GM12878 (cell line): ENCODE data around the gene PCNX1. TPM values are rescaled to one million over a fixed set of nuclear protein-coding genes. Genes with fewer than 3 reads are reported as not detected.

Experiments used
- ATAC-seq: fragments of 200-7000 bp; cut with Tn5 transposase; 3 replicates; pipeline ENCODE4 v1.9.1; 2020; ENCODE audit warnings: mild to moderate bottlenecking, moderate library complexity
- BruUV-seq: library from RNA; stranded (reverse); fragments of 400-500 nt; replicated peaks from 2 replicates; lab custom pipeline; 2021; lab: Mats Ljungman, UMichigan
- CTCF ChIA-PET: fragments of 300-600 bp; sonication (Branson Sonifier 250); formaldehyde crosslinking; extraction: SDS; loops from one replicate; lab custom pipeline; 2021; ENCODE audit warnings: inconsistent platforms; lab: Yijun Ruan, JAX
- POLR2A ChIA-PET: fragments of 350-600 bp; formaldehyde crosslinking; extraction: SDS; loops from one replicate; lab custom pipeline; 2021; ENCODE audit warnings: inconsistent platforms; lab: Charles Lee
- RAD21 ChIA-PET: fragments of 300-600 bp; sonication (Branson Sonifier 250); formaldehyde crosslinking; loops from one replicate; lab custom pipeline; 2023; ENCODE audit warnings: antibody characterized with exemption; ENCODE audit not compliant: unreplicated experiment; lab: Charles Lee
- SMC1A ChIA-PET: fragments of 300-600 bp; sonication (Branson Sonifier 250); formaldehyde crosslinking; loops from one replicate; lab custom pipeline; 2023; ENCODE audit not compliant: unreplicated experiment, uncharacterized antibody; lab: Charles Lee
- DNase-seq: peaks from one replicate; pipeline ENCODE4 v3.0.0-alpha.2; 2011; ENCODE audit warnings: low read depth, low spot score
- FAIRE-seq: peaks from 3 replicates; lab custom pipeline; 2011; peaks lifted over from hg19 to GRCh38; lab: Jason Lieb, UNC
- H2AFZ ChIP-seq: 2 replicates; pipeline ENCODE4 v1.6.0; 2011; ENCODE audit warnings: low read depth, low read length, control low read depth; ENCODE audit not compliant: control insufficient read depth
- H3K27ac ChIP-seq: 2 replicates; pipeline ENCODE4 v1.5.1; 2011; ENCODE audit warnings: control low read depth; ENCODE audit not compliant: control insufficient read depth, insufficient read depth
- H3K27me3 ChIP-seq, 2 experiments: replicated peaks in 1 of 2; 2 replicates each; pipeline versions ENCODE4 v1.6.0 to v1.6.1; 2011; ENCODE audit warnings: low read length in 1 of 2; ENCODE audit not compliant: control insufficient read depth in 2 of 2, insufficient read depth in 2 of 2
- H3K36me3 ChIP-seq, 2 experiments: 2 replicates each; pipeline ENCODE4 v1.5.1; 2011; ENCODE audit warnings: low read length in 1 of 2; ENCODE audit not compliant: control insufficient read depth in 2 of 2, insufficient read depth in 2 of 2
- H3K4me1 ChIP-seq: 2 replicates; pipeline ENCODE4 v1.6.1; 2011; ENCODE audit warnings: mild to moderate bottlenecking, low read length, moderate library complexity, mixed read lengths; ENCODE audit not compliant: control insufficient read depth, insufficient read depth
- H3K4me2 ChIP-seq: 2 replicates; pipeline ENCODE4 v1.6.0; 2011; ENCODE audit warnings: control low read depth; ENCODE audit not compliant: control insufficient read depth, insufficient read depth
- H3K4me3 ChIP-seq: fragments of 200-600 bp; sonication (generic); 2 replicates; pipeline ENCODE4 v1.5.1; 2016
- H3K79me2 ChIP-seq: 2 replicates; pipeline ENCODE4 v1.6.0; 2011; ENCODE audit warnings: low read length; ENCODE audit not compliant: control insufficient read depth, insufficient read depth
- H3K9ac ChIP-seq: 2 replicates; pipeline ENCODE4 v1.8.0; 2011; ENCODE audit warnings: low read length, control low read depth, mixed read lengths; ENCODE audit not compliant: control insufficient read depth, insufficient read depth
- H3K9me3 ChIP-seq: replicated peaks from 3 replicates; pipeline ENCODE4 v1.5.1; 2011; ENCODE audit warnings: mild to moderate bottlenecking, low read length; ENCODE audit not compliant: control insufficient read depth, insufficient read depth
- H4K20me1 ChIP-seq: 2 replicates; pipeline ENCODE4 v1.6.0; 2011; ENCODE audit not compliant: control insufficient read depth, insufficient read depth
- ASH2L ChIP-seq: fragments of 300-600, 200-600 bp; sonication (generic); IDR thresholded peaks from 2 replicates; pipeline ENCODE4 v1.6.1; 2017; ENCODE audit warnings: low read depth, mild to moderate bottlenecking, borderline replicate concordance
- BACH1 ChIP-seq: fragments of 450-650 bp; IDR thresholded peaks from 2 replicates; pipeline ENCODE4 v1.6.1; 2017; ENCODE audit warnings: mild to moderate bottlenecking, borderline replicate concordance
- BMI1 ChIP-seq: fragments of 450-650 bp; IDR thresholded peaks from 2 replicates; pipeline ENCODE4 v1.6.1; 2016; ENCODE audit warnings: mild to moderate bottlenecking, moderate library complexity, borderline replicate concordance
- CREM ChIP-seq: IDR thresholded peaks from 2 replicates; pipeline ENCODE4 v1.6.1; 2014; ENCODE audit warnings: antibody characterized with exemption, low read depth
- FOXK2 ChIP-seq: fragments of 450-650 bp; IDR thresholded peaks from 2 replicates; pipeline ENCODE4 v1.6.1; 2017; ENCODE audit warnings: mild to moderate bottlenecking, moderate library complexity
- LARP7 ChIP-seq: fragments of 450-650 bp; IDR thresholded peaks from 2 replicates; pipeline ENCODE4 v1.6.1; 2017; ENCODE audit warnings: mild to moderate bottlenecking
- POLR2AphosphoS5 ChIP-seq: IDR thresholded peaks from 2 replicates; pipeline ENCODE4 v1.6.1; 2011; ENCODE audit warnings: mild to moderate bottlenecking, low read length, inconsistent platforms
- RELA ChIP-seq: fragments of 450-650 bp; IDR thresholded peaks from 2 replicates; pipeline ENCODE4 v1.8.0; 2014; ENCODE audit warnings: borderline replicate concordance; ENCODE audit not compliant: partially characterized antibody
- SMC3 ChIP-seq: IDR thresholded peaks from 2 replicates; pipeline ENCODE4 v1.6.1; 2011; ENCODE audit warnings: low read length, improper control_type of control experiment, borderline replicate concordance
- STAT1 ChIP-seq: fragments of 450-650 bp; conservative IDR thresholded peaks from 2 replicates; pipeline ENCODE4 v1.6.1; 2014; ENCODE audit warnings: antibody characterized with exemption, mild to moderate bottlenecking
- TBL1XR1 ChIP-seq: IDR thresholded peaks from 2 replicates; pipeline ENCODE4 v1.6.1; 2012; ENCODE audit warnings: low read depth, low read length, improper control_type of control experiment
- TCF12 ChIP-seq: IDR thresholded peaks from 2 replicates; pipeline ENCODE4 v1.6.1; 2011; ENCODE audit warnings: low read depth, mild to moderate bottlenecking, low read length
- TCF7 ChIP-seq: IDR thresholded peaks from 2 replicates; pipeline ENCODE4 v1.6.1; 2014; ENCODE audit warnings: antibody characterized with exemption, borderline replicate concordance
- WRNIP1 ChIP-seq: IDR thresholded peaks from 2 replicates; pipeline ENCODE4 v1.6.1; 2011; ENCODE audit warnings: low read depth, low read length, improper control_type of control experiment, borderline replicate concordance
- WGBS: methylation state at CpG from one replicate; pipeline ENCODE4 v1.1.6; 2016; ENCODE audit warnings: low lambda C conversion rate; ENCODE audit not compliant: insufficient replicate concordance, insufficient coverage; ENCODE audit errors: missing lambda C conversion rate; 5-methylcytosine and 5-hydroxymethylcytosine counted together
- in situ Hi-C: fragments of 300-500 bp; cut with MboI; formaldehyde crosslinking; loops from 9 replicates; pipeline ENCODE4 v1.14.3; 2018; ENCODE audit warnings: mixed read lengths
- intact Hi-C: fragments of 100-400 bp; cut with micrococcal nuclease; formaldehyde crosslinking; loops from one replicate; pipeline ENCODE4 v1.14.2; 2022; ENCODE audit not compliant: unreplicated experiment
- polyA plus RNA-seq, 11 experiments: library from polyadenylated mRNA; depleted of rRNA in 4 of 11; unstranded in 6 of 11; stranded (reverse) in 5 of 11; fragments of >200 nt; fragmentation: Nextera tagmentation in 4 of 11; fragmentation: Illumina TruSeq in 1 of 11; extraction: Ambion mirVana in 4 of 11; extraction: Trizol in 1 of 11; gene quantifications; 1 replicate in 1 of 11; 2 replicates in 10 of 11; pipeline versions ENCODE4 v1.2.1 to v1.2.3, GENCODE V29; 2011 to 2016; ENCODE audit warnings: inconsistent platforms in 2 of 11, missing spikeins in 2 of 11, low read depth in 1 of 11
- total RNA-seq, 4 experiments: library from RNA; depleted of rRNA in 3 of 4; stranded (reverse); fragments of >200 nt in 3 of 4; fragmentation: Illumina TruSeq in 1 of 4; extraction: Trizol in 1 of 4; gene quantifications; 2 replicates each; pipeline versions ENCODE4 v1.2.1 to v1.2.3, GENCODE V29; 2013 to 2021
- TF ChIP-seq, protein P1 (sequence below): fragments of 450-650 bp; IDR thresholded peaks from 2 replicates; pipeline ENCODE4 v1.6.1; 2017; ENCODE audit warnings: borderline replicate concordance
- TF ChIP-seq, protein P2 (sequence below): fragments of 450-650 bp; IDR thresholded peaks from 2 replicates; pipeline ENCODE4 v1.6.1; 2017; ENCODE audit warnings: mild to moderate bottlenecking, low read depth, inconsistent platforms; ENCODE audit not compliant: poor library complexity, severe bottlenecking

The PCNX1 gene
- total and polyA plus RNA-seq, 10 of the 15 experiments (the other 5 are each of a cell fraction or from before 2014, with no cell fraction given) = 4.6 to 53.9 (median 20.5) TPM

DNA sequence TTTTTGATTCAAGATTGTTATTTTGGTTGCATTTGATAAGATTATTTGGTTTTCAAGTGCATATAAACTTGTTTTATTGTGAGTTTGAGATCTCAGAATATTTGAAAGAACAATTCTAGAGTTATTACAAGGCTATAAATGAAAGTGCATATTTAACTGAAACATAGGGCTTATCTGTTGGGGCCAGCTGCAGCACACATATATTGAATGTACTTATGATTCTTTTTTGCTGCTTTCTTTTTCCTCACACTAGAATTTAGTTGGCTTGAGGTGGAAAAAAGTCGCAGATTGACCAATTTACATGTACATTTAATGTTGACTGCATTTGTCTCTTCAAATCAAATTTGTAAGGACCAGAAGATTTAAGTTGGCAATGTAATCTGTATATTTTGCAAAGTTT is 88.0 kb downstream of the PCNX1 start (continued):
- no peak for TF ChIP-seq LARP7
- no peak for TF ChIP-seq FOXK2

DNA sequence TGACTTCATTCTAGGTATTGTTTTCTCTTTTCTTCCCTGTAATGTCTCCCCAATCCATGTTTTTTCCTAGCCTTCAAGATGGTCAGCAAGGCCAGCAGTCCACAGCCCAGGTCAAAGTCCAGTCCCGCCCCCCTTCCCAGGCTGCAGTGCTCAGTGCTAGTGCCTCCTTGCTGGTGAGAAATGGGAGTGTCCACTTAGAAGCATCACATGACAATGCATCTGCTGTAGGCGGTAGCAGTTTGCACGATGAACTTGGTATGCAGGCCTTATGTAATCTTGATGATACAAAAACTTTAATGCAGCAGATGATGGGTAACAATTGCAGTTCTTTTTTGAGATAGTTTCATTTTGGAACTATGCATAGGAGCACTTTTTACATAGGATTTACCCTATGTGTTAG is 88.4 kb downstream of the PCNX1 start:
- ATAC-seq (no peak), DNase-seq (no peak), FAIRE-seq (no peak)
- in situ Hi-C loops = no loop called here
- H4K20me1 ChIP-seq = no peaks in the 10 kb centered on the region
- 100% methylated on average over 3 of the region's 3 CpGs for WGBS
- H2AFZ ChIP-seq = no peak overlapping the region
- H3K27me3 ChIP-seq = no peaks in the 10 kb centered on the region
- no peak overlapping the region for H3K4me2 ChIP-seq
- RAD21 ChIA-PET = no interaction called here
- no peak for TF ChIP-seq POLR2AphosphoS5
- TF ChIP-seq RELA = no peak
- no peak for TF ChIP-seq CREM
- no peak for TF ChIP-seq SMC3
- no peak for TF ChIP-seq WRNIP1
- TF ChIP-seq BMI1 = no peak
- TF ChIP-seq, protein P1, sequence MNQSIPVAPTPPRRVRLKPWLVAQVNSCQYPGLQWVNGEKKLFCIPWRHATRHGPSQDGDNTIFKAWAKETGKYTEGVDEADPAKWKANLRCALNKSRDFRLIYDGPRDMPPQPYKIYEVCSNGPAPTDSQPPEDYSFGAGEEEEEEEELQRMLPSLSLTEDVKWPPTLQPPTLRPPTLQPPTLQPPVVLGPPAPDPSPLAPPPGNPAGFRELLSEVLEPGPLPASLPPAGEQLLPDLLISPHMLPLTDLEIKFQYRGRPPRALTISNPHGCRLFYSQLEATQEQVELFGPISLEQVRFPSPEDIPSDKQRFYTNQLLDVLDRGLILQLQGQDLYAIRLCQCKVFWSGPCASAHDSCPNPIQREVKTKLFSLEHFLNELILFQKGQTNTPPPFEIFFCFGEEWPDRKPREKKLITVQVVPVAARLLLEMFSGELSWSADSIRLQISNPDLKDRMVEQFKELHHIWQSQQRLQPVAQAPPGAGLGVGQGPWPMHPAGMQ = no peak
- TF ChIP-seq BACH1 = no peak
- no peak for TF ChIP-seq ASH2L
- no peak for TF ChIP-seq TCF12
- no peak for TF ChIP-seq STAT1
- TF ChIP-seq, protein P2, sequence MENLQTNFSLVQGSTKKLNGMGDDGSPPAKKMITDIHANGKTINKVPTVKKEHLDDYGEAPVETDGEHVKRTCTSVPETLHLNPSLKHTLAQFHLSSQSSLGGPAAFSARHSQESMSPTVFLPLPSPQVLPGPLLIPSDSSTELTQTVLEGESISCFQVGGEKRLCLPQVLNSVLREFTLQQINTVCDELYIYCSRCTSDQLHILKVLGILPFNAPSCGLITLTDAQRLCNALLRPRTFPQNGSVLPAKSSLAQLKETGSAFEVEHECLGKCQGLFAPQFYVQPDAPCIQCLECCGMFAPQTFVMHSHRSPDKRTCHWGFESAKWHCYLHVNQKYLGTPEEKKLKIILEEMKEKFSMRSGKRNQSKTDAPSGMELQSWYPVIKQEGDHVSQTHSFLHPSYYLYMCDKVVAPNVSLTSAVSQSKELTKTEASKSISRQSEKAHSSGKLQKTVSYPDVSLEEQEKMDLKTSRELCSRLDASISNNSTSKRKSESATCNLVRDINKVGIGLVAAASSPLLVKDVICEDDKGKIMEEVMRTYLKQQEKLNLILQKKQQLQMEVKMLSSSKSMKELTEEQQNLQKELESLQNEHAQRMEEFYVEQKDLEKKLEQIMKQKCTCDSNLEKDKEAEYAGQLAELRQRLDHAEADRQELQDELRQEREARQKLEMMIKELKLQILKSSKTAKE = no peak
- no peak for TF ChIP-seq TBL1XR1
- TF ChIP-seq TCF7 = no peak
- BruUV-seq = no TSS peak
- intact Hi-C loops = no loop called here
- peaks cover 2% of the 10 kb centered on the region in 2 experiments; a peak in 2 of 4 replicates for H3K36me3 ChIP-seq
- no peaks in the 10 kb centered on the region for H3K9me3 ChIP-seq
- H3K4me1 ChIP-seq = no peaks in the 10 kb centered on the region
- H3K9ac ChIP-seq = no peak overlapping the region
- H3K27ac ChIP-seq = no peak overlapping the region
- H3K4me3 ChIP-seq = no peak overlapping the region
- POLR2A ChIA-PET = no interaction called here
- SMC1A ChIA-PET = no interaction called here
- CTCF ChIA-PET = no interaction called here
- no peaks in the 10 kb centered on the region for H3K79me2 ChIP-seq
